CD1c-positive myeloid dendritic cell (primary cell): ENCODE measurements around the gene GLDN.
"Not testable (repeated sequence)": the region's sequence is repeated elsewhere in the genome, so short reads cannot be mapped to it uniquely, and the experiment has no call there.

ENCODE experiments used
- DNase-seq: peaks from one replicate; pipeline ENCODE4 v3.0.0-alpha.2; 2016; ENCODE audit errors: extremely low spot score

The GLDN gene

GRCh38 chr15:51444807-51445206, 103.4 kb downstream of the GLDN start:
- no peak for DNase-seq

DNA sequence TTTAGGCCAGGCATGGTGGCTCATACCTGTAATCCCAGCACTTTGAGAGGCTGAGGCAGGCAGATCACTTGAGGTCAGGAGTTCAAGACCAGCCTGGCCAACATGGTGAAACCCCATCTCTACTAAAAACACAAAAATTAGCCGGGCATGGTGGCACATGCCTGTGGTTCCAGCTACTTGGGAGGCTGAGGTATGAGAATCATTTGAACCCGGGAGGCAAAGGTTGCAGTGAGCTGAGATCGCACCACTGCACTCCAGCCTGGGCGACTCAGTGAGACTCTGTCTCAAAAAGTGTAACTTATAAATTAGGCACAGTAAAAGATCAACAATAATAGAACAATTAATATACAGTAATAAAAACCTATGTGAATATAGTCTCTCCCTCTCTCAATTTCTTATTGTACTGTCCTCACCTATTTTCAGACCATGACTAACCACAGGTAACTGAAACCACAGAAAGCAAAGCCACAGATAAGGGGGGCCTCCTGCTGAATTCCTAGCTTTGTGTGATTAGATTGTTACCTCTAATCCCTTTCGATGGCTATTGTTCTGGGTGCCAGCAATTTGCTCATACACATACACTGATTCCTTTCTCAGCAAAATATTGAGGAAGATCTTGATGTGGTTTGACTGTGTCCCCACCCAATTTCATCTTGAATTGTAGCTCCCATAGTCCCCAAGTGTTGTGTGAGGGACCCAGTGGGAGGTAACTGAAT, 104.7 kb downstream of the GLDN start:
- DNase-seq, result not testable (repeated sequence)

GRCh38 chr15:51447855-51448621, 106.6 kb downstream of the GLDN start:
- no peak for DNase-seq

DNA sequence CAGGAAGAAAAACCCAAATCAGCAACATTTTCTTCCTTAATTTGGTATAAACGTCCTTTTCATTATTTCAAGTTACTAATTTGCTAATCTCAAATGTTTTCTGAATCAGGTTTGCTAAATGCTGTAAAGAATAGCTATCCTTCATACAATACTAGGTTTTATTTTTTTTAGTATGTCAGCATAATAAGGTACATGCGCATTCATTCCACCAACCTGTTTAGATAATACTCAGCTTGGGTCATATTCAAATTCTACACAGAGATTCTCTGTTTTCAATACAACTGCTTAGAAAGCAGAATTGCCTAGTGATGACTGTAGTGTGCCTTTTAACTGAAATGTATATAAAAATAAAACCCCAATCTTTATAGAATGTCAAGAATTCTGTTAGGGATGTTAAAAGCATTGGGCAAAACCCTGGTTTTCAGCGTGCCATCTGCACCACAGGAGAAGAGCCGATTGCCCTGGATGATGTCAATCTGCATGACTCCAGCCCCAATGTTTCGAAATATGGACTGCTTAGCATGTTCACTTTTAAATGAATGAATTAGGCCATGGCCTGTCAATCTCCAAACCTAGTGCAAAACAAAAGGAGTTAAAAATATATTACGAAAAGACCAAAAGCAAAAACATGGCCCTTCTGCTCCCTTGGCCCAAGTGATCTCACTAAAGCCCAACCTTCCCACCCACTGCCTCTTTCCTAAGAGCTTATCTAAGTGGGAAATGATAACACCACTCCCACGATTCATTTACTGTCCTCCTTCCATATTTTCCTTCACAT, 107.4 kb downstream of the GLDN start:
- DNase-seq, result no peak

- DNase-seq, result no peak
Observed at GRCh38 chr15:51450001-51450400, 108.5 kb downstream of the GLDN start.
